A549 (cell line): Measurements from ENCODE around the gene KLF4. TPM values are rescaled to one million over a fixed set of nuclear protein-coding genes. Genes with fewer than 3 reads are reported as not detected.
A peak's percentile ranks its signal among the peaks of the same experiment; 100 is the strongest.
"Not testable (repeated sequence)": the region's sequence is repeated elsewhere in the genome, so short reads cannot be mapped to it uniquely, and the experiment has no call there.

ENCODE experiments used
- ATAC-seq, 2 experiments: fragments of 200-7000 bp in 1 of 2; fragments of >200 bp in 1 of 2; cut with Nextera tagmentation in 1 of 2; cut with Tn5 transposase in 1 of 2; 3 replicates each; pipeline versions ENCODE4 v1.8.0 to v1.9.1; 2018 to 2020; ENCODE audit warnings: mild to moderate bottlenecking in 1 of 2, moderate library complexity in 1 of 2
- CTCF ChIA-PET: fragments of 300-600 bp; sonication (Branson Sonifier 250); formaldehyde crosslinking; extraction: SDS; loops from one replicate; lab custom pipeline; 2021; ENCODE audit warnings: antibody characterized with exemption, inconsistent platforms; lab: Yijun Ruan, JAX
- POLR2A ChIA-PET: fragments of 350-600 bp; formaldehyde crosslinking; extraction: SDS; loops from one replicate; lab custom pipeline; 2021; ENCODE audit warnings: antibody characterized with exemption, inconsistent platforms; lab: Yijun Ruan, JAX
- DNase-seq, 2 experiments: peaks; one replicate each; pipeline versions ENCODE4 v3.0.0 to v3.0.0-alpha.2; 2011 to 2016; ENCODE audit warnings: low read depth in 1 of 2, low spot score in 1 of 2
- FAIRE-seq: peaks from 2 replicates; lab custom pipeline; 2011; peaks lifted over from hg19 to GRCh38; lab: Jason Lieb, UNC
- H3K27ac ChIP-seq, 2 experiments: fragments of >200 bp; sonication (Bioruptor Twin); formaldehyde crosslinking; 3 replicates each; pipeline ENCODE4 v1.5.1; 2016 to 2017
- H3K4me1 ChIP-seq: fragments of >200 bp; sonication (Bioruptor Twin); formaldehyde crosslinking; 3 replicates; pipeline ENCODE4 v1.6.1; 2016
- H3K4me2 ChIP-seq: fragments of >200 bp; sonication (Bioruptor Twin); formaldehyde crosslinking; 3 replicates; pipeline ENCODE4 v1.6.1; 2016
- H3K4me3 ChIP-seq: fragments of >200 bp; sonication (Bioruptor Twin); formaldehyde crosslinking; 3 replicates; pipeline ENCODE4 v1.5.1; 2016
- H3K9me3 ChIP-seq: fragments of >200 bp; sonication (Bioruptor Twin); formaldehyde crosslinking; 3 replicates; pipeline ENCODE4 v1.6.1; 2016
- BCL3 ChIP-seq: fragments of >200 bp; sonication (Bioruptor Twin); formaldehyde crosslinking; IDR thresholded peaks from 3 replicates; pipeline ENCODE4 v1.6.1; 2016
- CBX2 ChIP-seq: fragments of 200-600 bp; sonication (generic); IDR thresholded peaks from 2 replicates; pipeline ENCODE4 v1.6.1; 2016; ENCODE audit warnings: low read depth, mild to moderate bottlenecking, borderline replicate concordance
- CHD4 ChIP-seq: fragments of 200-600 bp; sonication (generic); IDR thresholded peaks from 2 replicates; pipeline ENCODE4 v1.6.1; 2016; ENCODE audit warnings: antibody characterized with exemption, mild to moderate bottlenecking, borderline replicate concordance
- ELK1 ChIP-seq: fragments of 150-350 bp; IDR thresholded peaks from 2 replicates; pipeline ENCODE4 v1.6.1; 2014; ENCODE audit warnings: low read depth, mild to moderate bottlenecking, low read length
- FOSL2 ChIP-seq, 2 experiments: fragments of 450-650 bp in 1 of 2; fragments of >200 bp in 1 of 2; sonication (Bioruptor Twin) in 1 of 2; formaldehyde crosslinking; IDR thresholded peaks; 2 replicates each; pipeline versions ENCODE4 v1.5.0 to v1.6.1; 2016 to 2020; ENCODE audit warnings: mild to moderate bottlenecking in 1 of 2, moderate library complexity in 1 of 2
- HOXA7 ChIP-seq: fragments of 250-450 bp; sonication (Bioruptor Pico); IDR thresholded peaks from 2 replicates; pipeline ENCODE4 v1.5.0; 2020; ENCODE audit warnings: mild to moderate bottlenecking, moderate library complexity
- JUN ChIP-seq, 2 experiments: fragments of >200 bp; sonication (Bioruptor Twin); formaldehyde crosslinking; IDR thresholded peaks; 2 replicates in 1 of 2; 3 replicates in 1 of 2; pipeline ENCODE4 v1.6.1; 2016 to 2017
- KDM5A ChIP-seq: fragments of 200-600 bp; sonication (generic); IDR thresholded peaks from 2 replicates; pipeline ENCODE4 v1.6.1; 2016; ENCODE audit warnings: antibody characterized with exemption, mild to moderate bottlenecking
- MAFK ChIP-seq: fragments of 450-650 bp; IDR thresholded peaks from 2 replicates; pipeline ENCODE4 v1.6.1; 2014; ENCODE audit not compliant: partially characterized antibody
- PHF8 ChIP-seq: fragments of 200-600 bp; sonication (generic); IDR thresholded peaks from 2 replicates; pipeline ENCODE4 v1.6.1; 2016; ENCODE audit warnings: low read depth, mild to moderate bottlenecking, antibody characterized with exemption, moderate library complexity, borderline replicate concordance
- RCOR1 ChIP-seq: fragments of 150-350 bp; IDR thresholded peaks from 2 replicates; pipeline ENCODE4 v1.6.1; 2014; ENCODE audit warnings: antibody characterized with exemption, low read length, low read depth
- RNF2 ChIP-seq: fragments of 200-600 bp; sonication (generic); IDR thresholded peaks from 2 replicates; pipeline ENCODE4 v1.6.1; 2016; ENCODE audit warnings: low read depth, mild to moderate bottlenecking, antibody characterized with exemption, moderate library complexity, borderline replicate concordance
- SMC3 ChIP-seq: fragments of >200 bp; sonication (Bioruptor Twin); formaldehyde crosslinking; IDR thresholded peaks from 3 replicates; pipeline ENCODE4 v1.6.1; 2018; ENCODE audit warnings: inconsistent platforms
- TFCP2L1 ChIP-seq: fragments of 250-450 bp; sonication (Bioruptor Pico); IDR thresholded peaks from 2 replicates; pipeline ENCODE4 v1.5.0; 2021; ENCODE audit warnings: mild to moderate bottlenecking
- ZNF302 ChIP-seq: fragments of 250-450 bp; sonication (Bioruptor Pico); IDR thresholded peaks from 2 replicates; pipeline ENCODE4 v1.9.0; 2021; ENCODE audit warnings: inconsistent platforms, mild to moderate bottlenecking, moderate library complexity
- WGBS: methylation state at CpG from one replicate; pipeline ENCODE4 v1.1.6; 2017; ENCODE audit errors: missing lambda C conversion rate; 5-methylcytosine and 5-hydroxymethylcytosine counted together
- polyA plus RNA-seq, 4 experiments: library from polyadenylated mRNA; depleted of rRNA in 3 of 4; stranded (reverse); fragments of >200 nt; fragmentation: RNase III in 1 of 4; extraction: RNeasy Plus Mini Kit Qiagen cat#74134 plus additional on column Dnase treatment in 1 of 4; gene quantifications; 2 replicates in 3 of 4; 3 replicates in 1 of 4; pipeline ENCODE4 v1.2.3, GENCODE V29; 2011 to 2017
- TF ChIP-seq, protein P1 (sequence below): fragments of 250-450 bp; sonication (Bioruptor Pico); IDR thresholded peaks from 2 replicates; pipeline ENCODE4 v1.5.0; 2021; ENCODE audit warnings: mild to moderate bottlenecking, moderate library complexity, borderline replicate concordance
- TF ChIP-seq, protein P2 (sequence below): fragments of 450-650 bp; IDR thresholded peaks from 2 replicates; pipeline ENCODE4 v1.6.1; 2014; ENCODE audit warnings: antibody characterized with exemption
- TF ChIP-seq, protein P3 (sequence below): fragments of >200 bp; sonication (Bioruptor Twin); formaldehyde crosslinking; IDR thresholded peaks from 3 replicates; pipeline ENCODE4 v1.5.1; 2016

KLF4 gene
- polyA plus RNA-seq, 2 of the 4 experiments (the other 2 are of a cell fraction), result 3.6 to 8.3 TPM

- TF ChIP-seq BCL3, result peak; percentile 68
- TF ChIP-seq, all 56 proteins: peak for 18
Observed at GRCh38 chr9:107504585-107505455, 15.3 kb upstream of the KLF4 start (continued).

DNA sequence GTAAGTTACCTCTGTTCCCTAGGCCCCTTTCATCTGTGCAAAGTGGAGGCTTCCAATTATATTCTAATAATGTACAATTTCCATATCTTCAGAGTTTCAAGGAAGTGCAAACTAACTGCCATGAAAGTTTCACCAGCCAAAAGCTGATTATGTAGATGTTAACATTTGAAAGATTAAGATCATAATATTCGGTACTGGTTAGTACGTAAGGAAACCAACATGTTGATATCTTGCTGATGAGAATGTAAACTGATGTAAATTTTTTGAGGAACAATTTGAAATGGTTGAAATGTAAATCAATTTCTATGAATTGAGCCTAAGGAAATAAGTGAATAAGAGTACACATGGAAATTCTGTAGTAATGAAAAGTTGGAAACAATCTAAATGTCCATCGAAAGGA is 12.9 kb upstream of the KLF4 start:
- ATAC-seq (no peak), DNase-seq (no peak), FAIRE-seq (no peak)
- 93% methylated on average over 3 of the region's 3 CpGs for WGBS
- TF ChIP-seq, protein P1, sequence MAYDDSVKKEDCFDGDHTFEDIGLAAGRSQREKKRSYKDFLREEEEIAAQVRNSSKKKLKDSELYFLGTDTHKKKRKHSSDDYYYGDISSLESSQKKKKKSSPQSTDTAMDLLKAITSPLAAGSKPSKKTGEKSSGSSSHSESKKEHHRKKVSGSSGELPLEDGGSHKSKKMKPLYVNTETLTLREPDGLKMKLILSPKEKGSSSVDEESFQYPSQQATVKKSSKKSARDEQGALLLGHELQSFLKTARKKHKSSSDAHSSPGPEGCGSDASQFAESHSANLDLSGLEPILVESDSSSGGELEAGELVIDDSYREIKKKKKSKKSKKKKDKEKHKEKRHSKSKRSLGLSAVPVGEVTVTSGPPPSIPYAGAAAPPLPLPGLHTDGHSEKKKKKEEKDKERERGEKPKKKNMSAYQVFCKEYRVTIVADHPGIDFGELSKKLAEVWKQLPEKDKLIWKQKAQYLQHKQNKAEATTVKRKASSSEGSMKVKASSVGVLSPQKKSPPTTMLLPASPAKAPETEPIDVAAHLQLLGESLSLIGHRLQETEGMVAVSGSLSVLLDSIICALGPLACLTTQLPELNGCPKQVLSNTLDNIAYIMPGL (CRISPR knock-in tag), result no peak
- TF ChIP-seq HOXA7 (CRISPR knock-in tag), result no peak
- TF ChIP-seq CBX2, result no peak
- TF ChIP-seq RCOR1, result no peak
- TF ChIP-seq FOSL2 (IDR thresholded peaks at IDR 0.05), result no peak
- no peak for TF ChIP-seq FOSL2 (CRISPR knock-in tag; IDR thresholded peaks at IDR 0.05)
- TF ChIP-seq PHF8, result no peak
- TF ChIP-seq ZNF302 (CRISPR knock-in tag), result no peak
- TF ChIP-seq, protein P2, sequence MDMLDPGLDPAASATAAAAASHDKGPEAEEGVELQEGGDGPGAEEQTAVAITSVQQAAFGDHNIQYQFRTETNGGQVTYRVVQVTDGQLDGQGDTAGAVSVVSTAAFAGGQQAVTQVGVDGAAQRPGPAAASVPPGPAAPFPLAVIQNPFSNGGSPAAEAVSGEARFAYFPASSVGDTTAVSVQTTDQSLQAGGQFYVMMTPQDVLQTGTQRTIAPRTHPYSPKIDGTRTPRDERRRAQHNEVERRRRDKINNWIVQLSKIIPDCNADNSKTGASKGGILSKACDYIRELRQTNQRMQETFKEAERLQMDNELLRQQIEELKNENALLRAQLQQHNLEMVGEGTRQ, result no peak
- TF ChIP-seq TFCP2L1 (CRISPR knock-in tag), result no peak
- TF ChIP-seq, protein P3, sequence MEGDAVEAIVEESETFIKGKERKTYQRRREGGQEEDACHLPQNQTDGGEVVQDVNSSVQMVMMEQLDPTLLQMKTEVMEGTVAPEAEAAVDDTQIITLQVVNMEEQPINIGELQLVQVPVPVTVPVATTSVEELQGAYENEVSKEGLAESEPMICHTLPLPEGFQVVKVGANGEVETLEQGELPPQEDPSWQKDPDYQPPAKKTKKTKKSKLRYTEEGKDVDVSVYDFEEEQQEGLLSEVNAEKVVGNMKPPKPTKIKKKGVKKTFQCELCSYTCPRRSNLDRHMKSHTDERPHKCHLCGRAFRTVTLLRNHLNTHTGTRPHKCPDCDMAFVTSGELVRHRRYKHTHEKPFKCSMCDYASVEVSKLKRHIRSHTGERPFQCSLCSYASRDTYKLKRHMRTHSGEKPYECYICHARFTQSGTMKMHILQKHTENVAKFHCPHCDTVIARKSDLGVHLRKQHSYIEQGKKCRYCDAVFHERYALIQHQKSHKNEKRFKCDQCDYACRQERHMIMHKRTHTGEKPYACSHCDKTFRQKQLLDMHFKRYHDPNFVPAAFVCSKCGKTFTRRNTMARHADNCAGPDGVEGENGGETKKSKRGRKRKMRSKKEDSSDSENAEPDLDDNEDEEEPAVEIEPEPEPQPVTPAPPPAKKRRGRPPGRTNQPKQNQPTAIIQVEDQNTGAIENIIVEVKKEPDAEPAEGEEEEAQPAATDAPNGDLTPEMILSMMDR, result no peak
- no peak for TF ChIP-seq MAFK
- TF ChIP-seq JUN (IDR thresholded peaks at IDR 0.05), result no peak
- TF ChIP-seq BCL3, result no peak
- TF ChIP-seq CHD4, result no peak
- TF ChIP-seq SMC3, result no peak
- TF ChIP-seq RNF2, result no peak
- no peak for TF ChIP-seq KDM5A
- no peak for TF ChIP-seq ELK1
- peak overlapping the region; percentile 21 to 41; a peak in 2 of 6 replicates for H3K27ac ChIP-seq
- ChIA-PET POLR2A (no interaction called here), CTCF (interaction anchor here (1.4 kb wide), 1 partner anchor 10 kb away, joined by 3 read pairs; no protein-coding TSS in a partner anchor)
- peaks cover 14% of the 10 kb centered on the region for H3K9me3 ChIP-seq
- peaks cover 23% of the 10 kb centered on the region for H3K4me1 ChIP-seq
- H3K4me2 ChIP-seq, result no peak overlapping the region
- no peak overlapping the region for H3K4me3 ChIP-seq

DNA sequence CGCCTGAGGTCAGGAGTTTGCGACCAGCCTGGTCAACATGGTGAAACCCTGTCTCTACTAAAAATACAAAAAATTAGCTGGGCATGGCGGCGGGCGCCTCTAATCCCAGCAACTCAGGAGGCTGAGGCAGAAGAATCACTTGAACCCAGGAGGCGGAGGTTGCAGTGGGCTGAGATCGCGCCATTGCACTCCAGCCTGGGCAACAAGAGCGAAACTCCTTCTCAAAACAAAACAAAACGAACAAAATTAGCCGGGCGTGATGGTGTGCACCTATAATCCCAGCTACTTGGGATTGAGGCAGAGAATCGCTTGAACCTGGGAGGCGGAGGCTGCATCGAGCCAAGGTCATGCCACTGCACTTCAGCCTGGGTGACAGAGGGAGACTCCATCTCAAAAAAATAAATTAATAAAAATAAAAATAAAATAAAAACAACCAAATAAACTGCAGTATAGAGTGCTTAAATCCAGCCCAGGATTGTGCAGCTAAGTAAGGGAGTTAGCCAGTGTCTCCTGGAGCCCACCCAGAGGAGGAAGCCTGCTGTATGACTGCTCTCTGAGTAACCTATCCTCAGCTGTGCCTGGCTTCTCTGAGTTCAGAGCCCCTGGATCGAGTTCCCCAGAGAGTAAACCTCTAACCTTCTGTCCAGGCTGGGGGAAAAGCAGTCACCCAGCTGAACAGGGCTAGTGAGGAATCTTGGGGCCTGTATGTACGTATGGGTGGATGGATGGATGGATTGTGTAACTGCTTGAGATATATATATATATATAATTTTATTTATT is 11.0 kb upstream of the KLF4 start:
- FAIRE-seq, H3K4me3 ChIP-seq, DNase-seq, POLR2A ChIA-PET, ATAC-seq, H3K4me2 ChIP-seq: not testable (repeated sequence)
- WGBS, result 94% methylated on average over 17 of the region's 17 CpGs
- CTCF ChIA-PET, result interaction anchor here (0.6 to 1.3 kb wide), 4 partner anchors 13 to 576 kb away, joined by 3 read pairs; no protein-coding TSS in a partner anchor
- H3K9me3 ChIP-seq, result peaks cover 14% of the 10 kb centered on the region
- H3K27ac ChIP-seq, result peak overlapping the region; percentile 16 to 37; a peak in 1 of 6 replicates
- peaks cover 19% of the 10 kb centered on the region for H3K4me1 ChIP-seq
